Suppressor macrophage treated with lipopolysaccharide for 1 hour (primary cell): ENCODE measurements around the gene MED13L.
"Not testable (repeated sequence)": the region's sequence is repeated elsewhere in the genome, so short reads cannot be mapped to it uniquely, and the experiment has no call there.

Experiments used
- DNase-seq, 3 donors: peaks; one replicate each; pipeline ENCODE4 v3.0.0-alpha.2; 2020 to 2022

MED13L gene

DNA sequence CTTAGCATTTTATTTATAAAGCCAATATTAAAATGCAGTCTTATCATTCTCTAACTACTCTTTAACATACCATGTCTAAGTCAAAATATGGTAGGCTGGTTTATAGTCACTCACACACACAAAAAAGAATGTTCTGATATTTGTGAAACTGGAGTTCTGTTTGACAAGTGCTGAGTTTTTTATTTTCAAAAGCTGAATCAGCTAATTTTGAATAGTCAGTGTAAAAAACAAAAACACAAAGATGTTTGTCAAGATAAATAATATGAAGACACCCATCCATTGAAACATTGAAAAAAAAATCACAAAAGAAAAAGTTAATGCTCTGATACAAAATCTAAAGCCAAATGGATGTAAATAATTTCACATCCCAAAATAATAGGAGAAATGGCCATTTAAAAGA is 231.5 kb downstream of the MED13L start:
- DNase-seq = no peak

DNA sequence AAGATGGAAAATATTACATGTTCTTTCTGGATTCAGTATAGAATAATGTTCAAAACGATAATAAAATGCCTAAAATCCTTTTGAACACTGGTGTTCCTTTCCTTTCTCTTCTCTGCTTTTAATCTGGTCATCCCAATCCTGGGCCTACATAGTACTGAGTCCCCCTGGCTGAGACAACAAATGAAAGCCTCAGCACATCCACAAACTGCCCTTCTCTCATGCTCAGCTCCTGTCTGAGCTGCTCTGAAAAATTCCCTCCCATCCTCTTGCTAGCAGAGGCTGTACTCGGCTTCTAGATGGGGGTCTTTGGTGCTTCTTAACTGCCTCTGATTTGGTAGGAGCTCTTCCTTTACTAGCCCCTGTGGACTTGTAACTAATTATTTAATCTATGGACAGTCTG is 232.3 kb downstream of the MED13L start:
- no peak for DNase-seq

DNA sequence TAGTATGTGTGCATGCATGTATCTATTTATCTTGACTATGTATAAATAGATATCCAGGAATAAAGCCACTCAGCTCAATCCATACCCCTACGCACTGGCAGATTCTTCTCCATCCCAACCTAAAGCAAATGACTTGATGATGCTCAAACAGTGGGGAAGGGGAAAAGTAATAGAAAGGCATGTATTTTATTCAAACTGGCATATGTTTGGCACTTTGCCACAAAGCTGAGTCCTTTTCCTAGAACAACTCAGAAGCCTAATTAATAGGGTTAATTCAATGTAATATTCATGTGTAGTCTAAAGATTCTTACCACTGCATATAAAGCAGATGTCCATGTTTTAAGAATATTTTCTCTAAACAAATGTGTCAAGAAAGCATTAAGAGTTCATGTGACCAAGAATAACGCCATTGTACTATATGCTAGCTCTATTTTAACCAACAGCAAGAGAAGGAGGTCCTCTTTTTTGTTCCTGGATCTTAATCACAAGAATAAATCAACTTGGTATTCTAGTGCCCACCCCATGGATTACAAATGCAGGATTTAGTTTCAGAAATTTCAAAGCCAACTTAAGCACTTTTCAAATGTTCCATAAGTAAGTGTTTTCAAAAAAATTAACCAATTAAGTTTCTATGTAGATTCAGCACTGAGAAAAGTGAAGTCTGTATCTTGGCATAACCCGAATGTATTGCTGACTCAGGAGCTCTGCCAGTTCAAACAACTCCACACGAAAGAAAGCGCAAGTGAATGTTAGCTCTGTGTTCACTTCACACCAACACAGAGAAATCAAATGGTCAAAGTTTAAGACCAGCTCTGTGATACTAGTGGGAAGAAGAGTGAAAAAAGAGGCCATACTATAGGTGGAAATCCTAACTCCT is 233.6 kb downstream of the MED13L start:
- no peak for DNase-seq

DNA sequence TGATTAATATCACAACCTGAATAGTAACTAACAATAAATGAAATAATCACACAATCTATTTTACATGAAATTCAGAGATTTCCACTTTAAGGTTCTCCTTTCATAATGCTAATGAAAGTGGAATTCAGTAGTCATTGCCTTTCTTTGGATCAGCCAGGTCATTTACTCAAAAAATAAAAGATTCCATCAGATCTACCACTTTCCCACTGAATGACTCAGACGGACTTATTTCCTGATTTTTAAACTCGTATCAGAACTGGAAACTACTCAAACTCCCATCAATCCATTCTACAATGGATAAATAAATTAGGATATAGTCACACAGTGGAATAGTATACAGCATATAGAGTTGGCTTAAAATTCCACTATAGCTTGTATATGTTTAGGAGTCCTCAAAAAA is 237.1 kb downstream of the MED13L start:
- DNase-seq = peak; percentile 34 to 71 (median 67)

DNA sequence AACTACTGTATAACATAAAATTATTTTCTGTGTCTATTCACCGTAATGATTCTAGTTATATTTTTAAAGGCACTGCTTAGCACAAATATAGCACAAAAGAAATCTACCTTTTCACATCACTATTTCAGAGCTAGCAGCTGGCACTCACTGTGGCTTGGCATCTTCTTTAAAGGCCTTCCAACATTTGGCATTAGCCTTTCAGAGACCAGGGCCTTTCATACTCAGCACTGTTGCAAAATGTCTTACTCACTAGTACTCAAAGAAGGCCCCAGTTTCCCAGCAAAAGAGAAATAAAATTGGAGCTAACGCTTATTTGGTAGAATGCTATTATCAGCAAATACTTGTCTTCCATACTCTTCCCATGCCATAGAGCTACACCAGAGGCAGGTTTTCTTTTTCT is 238.4 kb downstream of the MED13L start:
- DNase-seq = no peak

DNA sequence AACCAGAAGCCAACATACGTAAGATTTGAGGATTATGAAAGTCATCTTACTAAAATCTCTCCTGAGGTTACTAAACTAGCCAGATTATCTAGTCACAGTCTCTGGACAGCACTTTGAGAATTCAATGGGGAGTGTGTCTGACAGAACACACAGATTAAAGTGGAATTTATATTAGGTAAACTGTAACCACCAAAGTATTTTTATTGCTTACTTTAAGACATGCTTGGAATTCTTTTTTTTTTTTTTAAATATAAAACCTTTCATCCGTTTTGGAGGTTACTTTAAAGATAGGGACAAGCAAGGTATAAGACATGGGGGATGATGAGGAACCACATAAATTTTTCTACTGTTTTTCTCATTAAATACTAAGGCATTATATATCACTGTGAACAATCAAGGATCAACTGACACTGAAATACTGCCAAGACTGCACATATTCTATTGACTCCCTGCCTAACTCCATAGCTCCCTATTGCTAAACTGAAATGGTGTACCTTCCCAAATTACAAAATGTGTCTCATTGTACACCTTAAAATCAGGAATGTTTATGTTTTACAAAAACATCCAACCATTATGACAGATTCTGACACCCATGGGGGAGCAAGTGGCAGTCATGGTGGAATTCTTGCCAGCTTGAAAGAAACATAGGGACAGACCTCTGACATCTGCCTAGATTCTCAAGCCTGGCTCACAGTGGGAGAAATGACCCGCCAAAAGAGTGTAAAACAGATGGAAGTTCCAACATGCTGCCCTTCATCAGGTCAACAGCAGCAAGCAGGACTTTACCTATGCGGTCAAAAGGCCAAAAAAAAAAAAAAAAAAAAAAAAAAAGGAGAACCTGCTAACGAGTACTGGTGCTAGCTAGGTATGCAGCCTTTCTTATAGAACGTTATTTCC is 239.3 kb downstream of the MED13L start:
- DNase-seq = no peak

DNA sequence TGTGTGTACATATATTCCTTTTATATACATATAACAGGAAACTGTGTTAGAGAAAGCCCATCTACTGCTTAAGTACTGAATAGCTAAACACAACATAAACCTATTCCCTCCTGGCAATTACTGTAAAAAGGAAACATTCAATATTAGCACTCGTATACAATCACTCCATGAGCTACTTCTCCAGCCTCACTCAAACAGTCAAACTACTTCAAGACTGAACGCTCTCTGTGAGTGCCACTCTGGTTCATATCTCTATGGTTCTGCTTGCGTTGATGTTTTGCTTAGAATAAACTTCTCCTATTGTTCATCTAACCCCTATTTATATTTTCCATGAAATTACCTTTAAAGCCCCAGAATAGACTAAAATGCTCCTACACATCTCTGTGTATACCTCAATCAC is 243.7 kb downstream of the MED13L start:
- no peak for DNase-seq

DNA sequence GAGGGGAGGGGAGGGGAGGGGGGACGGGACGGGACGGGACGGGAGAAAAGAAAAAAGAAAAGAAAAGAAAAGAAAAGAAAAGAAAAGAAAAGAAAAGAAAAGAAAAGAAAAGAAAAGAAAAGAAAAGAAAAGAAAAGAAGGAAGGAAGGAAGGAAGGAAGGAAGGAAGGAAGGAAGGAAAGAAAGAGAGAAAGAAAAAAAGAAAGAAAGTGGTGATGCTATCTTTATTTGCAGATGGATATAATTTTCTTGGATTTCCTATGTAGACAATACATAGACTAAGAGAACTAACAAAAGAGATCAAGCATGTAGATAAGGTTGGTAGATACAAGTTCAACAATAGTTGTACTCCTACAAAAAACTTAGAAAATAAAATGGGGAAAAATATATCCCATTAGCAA is 245.9 kb downstream of the MED13L start:
- not testable (repeated sequence) for DNase-seq

DNA sequence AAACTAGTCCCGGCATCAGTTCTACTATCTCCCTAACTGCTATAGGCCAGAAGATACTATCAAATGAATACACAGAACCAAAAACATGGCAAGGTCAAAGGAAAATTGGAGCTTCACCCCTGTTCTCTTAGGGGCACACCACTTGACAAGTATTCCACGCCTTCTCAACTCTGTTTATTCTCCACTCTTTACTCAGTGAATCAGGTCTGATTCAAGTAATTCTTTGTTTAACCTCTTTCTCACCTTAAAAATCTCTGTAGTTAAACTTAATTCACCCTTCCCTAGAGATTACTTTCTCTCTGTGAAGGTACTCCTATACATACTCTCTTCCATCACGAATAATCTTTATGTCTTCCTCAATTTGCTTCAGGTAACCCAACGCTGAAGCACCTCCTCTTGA is 248.9 kb downstream of the MED13L start:
- DNase-seq = no peak

DNA sequence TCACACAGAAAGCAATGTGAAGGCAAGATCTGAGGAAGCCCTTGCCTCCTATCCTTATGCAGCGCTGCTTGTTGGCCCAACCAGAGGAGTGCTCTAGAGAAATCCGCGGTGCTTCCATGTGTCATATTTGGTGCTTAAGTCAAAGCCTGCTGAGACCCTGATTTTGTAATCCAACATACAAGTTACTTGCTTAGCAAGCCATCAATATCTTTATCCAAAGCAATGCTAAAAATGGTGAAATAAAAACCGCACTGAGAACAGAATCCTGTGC is 250.0 kb downstream of the MED13L start:
- DNase-seq = no peak

DNA sequence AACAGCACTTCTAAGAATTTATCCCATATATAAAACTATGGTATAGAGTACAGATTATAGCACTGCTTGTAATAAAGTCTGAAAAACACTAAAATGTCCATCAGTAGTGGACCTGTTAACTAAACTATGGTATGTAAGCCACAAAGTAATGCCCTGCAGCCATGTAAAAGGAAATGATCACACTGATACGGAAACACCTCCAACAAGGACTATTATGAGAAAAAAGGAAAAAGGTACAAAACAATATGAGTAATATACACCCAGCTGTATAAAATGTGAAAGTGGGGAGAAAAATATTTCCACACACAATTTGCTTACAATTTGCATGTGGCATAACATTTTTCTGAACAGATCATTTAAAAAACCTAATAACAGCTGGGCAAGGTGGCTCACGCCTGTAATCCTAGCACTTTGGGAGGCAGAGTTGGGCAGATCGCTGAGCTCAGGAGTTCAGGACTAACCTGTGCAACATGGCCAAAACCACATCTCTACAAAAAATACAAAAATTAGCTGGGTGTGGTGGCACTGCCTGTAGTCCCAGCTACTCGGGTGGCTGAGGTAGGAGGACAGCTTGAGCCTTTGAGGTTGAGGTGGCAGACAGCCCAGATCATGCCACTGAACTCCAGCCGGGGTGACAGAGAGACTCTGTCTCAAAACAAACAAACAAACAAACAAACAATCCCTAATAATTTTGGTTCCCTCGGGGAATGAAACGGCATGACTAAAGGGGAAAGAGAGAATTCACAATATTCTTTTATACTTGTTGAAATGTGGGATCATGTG is 250.5 kb downstream of the MED13L start:
- DNase-seq = no peak

DNA sequence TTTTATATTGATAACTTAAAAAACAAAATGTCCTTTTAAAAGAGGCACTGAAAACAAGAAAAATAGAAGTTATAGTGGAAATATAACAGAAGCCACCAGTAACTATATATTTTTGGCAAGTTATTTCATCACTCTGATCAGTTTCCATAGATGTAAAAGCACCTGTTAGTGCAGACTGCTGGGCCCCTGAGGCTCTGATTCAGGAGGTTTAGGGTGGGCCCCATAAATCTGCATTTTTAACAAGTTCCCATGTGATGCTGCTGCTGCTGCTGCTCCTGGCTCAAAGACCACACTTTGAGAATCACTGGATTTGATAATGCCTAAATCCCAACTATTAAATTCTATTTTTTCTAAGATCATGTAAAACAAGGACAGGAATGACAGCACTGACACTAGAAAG is 251.1 kb downstream of the MED13L start:
- DNase-seq = no peak

DNA sequence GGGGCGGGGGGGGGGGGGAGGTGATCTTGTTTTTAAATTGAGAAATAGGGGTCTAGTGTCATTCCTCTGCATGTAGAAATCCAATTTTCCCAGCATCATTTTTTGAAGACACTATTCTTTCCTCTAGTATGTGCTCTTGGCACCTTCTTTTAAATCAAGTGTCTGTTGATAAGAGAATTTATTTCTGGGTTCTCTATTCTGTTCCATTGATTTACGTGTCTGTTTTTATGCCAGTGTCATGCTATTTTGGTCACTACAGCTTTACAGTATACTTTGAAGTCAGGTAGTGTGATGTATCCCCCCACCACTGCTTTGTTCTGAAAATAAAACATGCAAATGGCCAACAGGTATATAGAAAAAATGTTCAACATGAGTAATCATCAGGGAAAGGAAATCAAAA is 252.7 kb downstream of the MED13L start:
- DNase-seq = no peak

DNA sequence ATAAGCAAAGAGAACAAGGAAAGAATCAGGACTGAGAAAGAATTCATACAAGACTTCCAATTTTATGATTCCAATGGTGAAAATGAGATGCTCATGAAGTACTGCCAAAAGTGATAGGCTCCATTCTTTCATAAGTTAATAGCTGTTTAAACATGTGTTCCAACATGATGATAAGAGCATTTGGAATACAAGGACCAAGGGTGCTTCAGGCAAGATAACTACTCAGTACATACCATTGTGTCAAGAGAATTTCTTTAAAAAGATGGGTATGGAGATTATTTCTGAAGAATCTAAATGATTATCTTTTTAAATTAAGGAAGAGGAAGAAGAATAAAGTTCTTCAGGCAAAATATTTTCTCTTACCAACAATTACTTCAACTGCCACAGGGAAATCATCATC is 258.1 kb downstream of the MED13L start:
- DNase-seq = no peak

DNA sequence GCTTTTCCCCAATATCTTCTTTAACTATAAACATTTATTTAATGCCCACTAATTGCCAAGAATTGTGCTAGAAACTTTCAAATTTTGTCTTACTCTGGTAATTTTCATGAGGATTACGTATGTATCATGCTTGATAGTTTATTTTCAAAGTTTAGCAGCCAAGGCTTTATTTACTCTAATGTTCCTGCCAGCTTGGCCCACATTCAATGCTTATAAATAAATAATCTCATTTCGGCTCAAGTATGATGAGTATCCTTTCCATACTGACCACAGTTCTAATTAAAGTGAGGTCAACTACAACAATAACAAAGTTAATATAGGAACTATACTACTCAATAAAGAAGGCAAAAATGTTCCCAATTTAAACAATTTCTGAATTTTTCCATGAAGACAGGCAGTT is 259.2 kb downstream of the MED13L start:
- no peak for DNase-seq

DNA sequence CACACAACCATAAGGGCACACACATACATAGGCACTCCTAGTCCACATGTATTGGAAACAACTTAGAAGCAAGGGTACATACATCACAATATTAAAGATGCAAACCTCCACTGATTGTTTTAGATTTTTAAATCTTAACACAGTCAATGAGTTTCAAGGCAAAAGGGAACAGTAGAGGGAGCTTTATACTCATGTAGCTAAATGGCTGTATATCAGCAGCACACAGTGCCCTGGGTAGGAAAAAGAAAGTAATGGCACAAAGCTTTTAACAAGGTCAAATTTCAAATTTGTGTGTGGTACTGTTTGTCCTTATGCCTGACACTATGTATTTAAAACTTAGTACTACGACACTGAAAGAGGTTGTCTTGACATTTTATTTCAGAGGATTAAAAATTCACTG is 262.0 kb downstream of the MED13L start:
- peak; percentile 33 to 57 (median 51) for DNase-seq

DNA sequence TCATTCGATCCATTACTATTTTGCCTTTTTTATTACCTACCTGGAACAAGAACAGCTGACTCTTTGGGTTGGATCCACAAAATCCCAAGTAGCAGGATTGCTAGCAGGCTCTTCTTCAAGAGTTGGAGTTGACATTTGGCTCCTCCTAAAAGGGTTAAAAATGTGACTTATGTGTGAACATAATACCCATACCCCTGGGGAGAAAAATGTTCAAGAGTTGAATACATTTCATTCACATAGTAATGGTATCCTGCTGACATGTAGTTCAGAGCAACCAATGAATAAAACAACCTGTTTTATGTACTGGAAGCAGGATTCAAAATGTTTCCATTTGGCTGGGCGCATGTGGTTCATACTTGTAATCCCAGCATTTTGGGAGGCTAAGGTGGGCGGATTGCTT is 264.7 kb downstream of the MED13L start:
- DNase-seq = no peak

DNA sequence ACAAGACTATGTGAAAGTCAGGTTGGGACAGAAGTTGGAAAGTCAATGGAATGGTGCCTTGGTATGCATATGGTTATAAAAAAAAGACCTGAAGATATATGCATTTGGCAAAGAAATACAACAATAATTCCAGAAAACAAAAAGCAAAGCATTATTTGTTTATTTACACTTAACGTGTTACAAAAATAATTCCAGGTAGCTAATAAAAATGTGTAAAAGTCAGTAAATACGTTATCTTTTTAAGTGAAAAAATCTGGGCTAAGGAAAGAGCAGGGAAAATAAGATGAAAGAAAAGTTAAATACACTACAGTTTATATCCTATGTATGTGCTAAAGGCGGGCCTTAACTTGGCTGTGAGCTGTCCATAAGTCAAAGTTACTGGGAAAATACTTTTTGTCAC is 266.3 kb downstream of the MED13L start:
- no peak for DNase-seq

DNA sequence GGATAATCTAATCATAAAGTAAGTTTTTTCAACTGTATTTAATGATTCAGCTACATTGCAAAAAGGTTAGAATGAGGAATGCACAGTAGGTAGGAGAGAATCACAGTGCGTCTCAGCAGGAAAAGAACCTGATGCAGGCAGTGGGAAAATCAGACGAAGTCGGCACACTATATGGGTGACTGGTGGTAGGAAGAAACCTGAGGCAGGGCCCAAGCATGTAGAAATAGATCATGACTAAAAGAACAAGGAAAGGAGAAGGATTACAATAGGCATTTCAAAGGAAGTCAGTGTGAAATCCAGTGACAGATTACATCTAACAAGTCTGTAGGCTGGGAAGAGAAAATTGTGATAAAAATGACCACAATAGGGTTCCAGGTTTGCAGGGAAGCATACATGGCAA is 267.0 kb downstream of the MED13L start:
- DNase-seq = no peak

DNA sequence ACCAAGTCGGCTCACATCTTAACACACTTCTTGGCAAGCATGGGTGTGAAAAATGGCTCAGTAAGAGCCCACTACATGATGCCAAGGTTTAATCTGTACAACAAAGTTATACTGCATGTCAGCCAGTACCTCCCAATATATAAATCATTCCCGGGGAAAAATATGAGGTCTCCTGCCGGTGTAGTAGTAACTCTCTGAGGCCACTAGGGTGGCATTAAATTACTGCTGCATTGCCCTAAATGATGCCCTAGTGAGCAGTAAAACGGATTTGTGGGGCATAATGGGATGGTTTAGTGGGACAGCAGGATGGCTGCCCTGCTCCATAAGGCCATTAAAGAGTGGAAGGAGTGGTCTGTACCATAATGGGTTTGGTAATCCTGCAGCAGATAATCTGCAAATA is 267.7 kb downstream of the MED13L start:
- no peak for DNase-seq

DNA sequence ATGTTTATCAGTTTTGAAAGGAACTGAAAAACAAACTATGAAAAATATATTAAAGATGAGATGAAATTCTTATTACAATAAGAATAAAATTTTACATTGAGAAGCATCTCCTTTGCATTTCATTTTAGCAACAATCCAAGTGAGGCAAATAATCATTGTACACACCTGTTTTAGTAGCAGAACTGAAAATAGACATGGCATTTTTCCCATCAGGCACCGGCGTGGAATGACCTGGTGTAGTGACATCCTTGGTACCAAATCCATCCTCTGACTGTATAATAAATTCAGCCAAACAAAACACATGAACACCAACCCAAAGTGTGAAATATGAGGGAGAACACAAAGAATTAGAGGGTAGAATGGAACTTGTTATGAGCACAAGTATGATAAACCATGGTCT is 271.4 kb downstream of the MED13L start:
- DNase-seq = no peak

DNA sequence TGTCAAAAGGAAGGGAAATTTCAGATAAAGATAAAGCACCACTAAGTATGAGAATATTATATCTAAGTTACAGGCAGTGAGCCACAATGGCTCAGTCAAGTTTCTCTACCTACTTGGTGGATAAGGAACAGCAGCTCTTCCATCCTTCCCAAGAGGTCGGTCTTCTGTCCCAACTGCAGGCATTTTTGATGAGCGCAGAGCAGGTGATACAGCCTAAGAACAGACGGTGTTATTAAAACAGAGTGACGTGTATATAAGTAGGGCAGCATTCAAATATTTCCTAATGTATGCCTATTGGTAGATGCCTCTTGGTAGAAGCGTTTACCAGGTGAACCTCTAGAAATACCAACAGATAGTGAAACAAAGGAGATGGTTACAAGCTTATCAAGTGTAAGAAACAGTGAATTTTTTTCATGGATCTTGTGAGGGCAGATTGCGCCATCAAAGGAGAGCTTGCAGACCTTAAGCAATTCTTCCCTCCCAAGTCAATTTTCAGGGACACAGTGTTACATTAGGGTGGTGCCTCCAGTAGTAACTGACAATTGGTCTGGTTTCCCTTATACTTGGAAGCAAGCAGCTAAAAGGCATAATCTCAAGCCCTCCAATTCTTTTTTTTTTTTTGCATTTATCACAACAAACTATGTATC is 274.5 kb downstream of the MED13L start:
- no peak for DNase-seq

DNA sequence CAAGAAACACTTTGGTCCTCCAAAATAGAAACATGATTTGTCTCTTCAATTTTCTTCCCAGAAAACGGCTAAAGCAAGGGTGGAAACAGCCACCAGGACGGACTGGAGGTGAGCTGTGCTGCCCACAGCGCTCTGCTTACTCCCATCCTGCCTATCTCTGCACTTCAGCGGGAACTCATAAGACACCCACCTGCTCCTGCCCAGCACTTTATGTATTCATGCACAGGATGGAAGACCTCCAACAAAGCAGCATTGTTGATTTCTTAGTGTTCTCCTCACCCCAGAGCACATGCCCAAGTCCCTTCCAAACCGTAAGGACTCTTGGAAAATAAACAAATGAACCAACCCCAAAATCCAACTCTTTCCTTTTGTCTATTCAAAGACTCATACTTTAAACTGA is 277.2 kb downstream of the MED13L start:
- DNase-seq = no peak
